Measurements from ENCODE around the gene PTGS1. TPM values are rescaled to one million over a fixed set of nuclear protein-coding genes. Genes with fewer than 3 reads are reported as not detected.

Gene PTGS1
- total RNA-seq, 1 experiment from 2014 or later, result 61.2 TPM

DNA sequence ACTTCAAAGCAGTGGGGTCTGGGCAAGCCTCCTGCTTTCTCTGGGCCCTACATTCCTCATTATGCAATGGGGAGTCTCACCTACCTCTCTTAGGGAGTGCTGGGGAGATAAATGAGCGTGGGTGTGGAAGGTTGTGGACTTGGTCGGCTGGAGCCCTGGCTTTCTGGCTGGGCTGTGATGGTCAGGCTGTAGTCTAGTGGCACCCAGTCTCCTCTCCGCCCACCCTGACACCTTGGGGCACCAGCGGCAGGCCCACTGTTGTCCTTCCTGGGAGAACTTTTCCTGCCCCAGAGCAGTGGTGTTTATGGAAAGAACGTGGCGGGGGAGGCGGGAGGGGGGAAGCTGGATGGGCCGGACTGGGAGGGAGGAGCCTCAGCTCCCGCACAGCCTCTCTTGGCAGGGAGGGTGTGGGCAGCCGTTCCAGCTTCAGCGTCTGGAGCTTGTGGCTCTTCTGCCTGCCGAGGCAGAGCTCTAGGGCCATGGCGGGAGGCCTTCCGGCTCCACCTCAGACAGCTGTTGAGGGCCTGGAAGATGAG, 4.1 kb downstream of the PTGS1 start:
- no TSS peak for BruUV-seq (replicated peaks)
- ChIA-PET POLR2A (no interaction called here), CTCF (no interaction called here)
- peaks cover 6% of the 10 kb centered on the region; the same call in 1 of the 2 replicates for H3K4me1 ChIP-seq (ENCODE audit: control insufficient read depth, insufficient read depth, low read length)
- no peaks in the 10 kb centered on the region for H3K36me3 ChIP-seq (ENCODE audit: control insufficient read depth, insufficient read depth, low read length)
- peak overlapping the region; percentile 48; the same call in 1 of the 2 replicates for H3K27ac ChIP-seq (ENCODE audit: low read length)
- TF ChIP-seq, protein P1, sequence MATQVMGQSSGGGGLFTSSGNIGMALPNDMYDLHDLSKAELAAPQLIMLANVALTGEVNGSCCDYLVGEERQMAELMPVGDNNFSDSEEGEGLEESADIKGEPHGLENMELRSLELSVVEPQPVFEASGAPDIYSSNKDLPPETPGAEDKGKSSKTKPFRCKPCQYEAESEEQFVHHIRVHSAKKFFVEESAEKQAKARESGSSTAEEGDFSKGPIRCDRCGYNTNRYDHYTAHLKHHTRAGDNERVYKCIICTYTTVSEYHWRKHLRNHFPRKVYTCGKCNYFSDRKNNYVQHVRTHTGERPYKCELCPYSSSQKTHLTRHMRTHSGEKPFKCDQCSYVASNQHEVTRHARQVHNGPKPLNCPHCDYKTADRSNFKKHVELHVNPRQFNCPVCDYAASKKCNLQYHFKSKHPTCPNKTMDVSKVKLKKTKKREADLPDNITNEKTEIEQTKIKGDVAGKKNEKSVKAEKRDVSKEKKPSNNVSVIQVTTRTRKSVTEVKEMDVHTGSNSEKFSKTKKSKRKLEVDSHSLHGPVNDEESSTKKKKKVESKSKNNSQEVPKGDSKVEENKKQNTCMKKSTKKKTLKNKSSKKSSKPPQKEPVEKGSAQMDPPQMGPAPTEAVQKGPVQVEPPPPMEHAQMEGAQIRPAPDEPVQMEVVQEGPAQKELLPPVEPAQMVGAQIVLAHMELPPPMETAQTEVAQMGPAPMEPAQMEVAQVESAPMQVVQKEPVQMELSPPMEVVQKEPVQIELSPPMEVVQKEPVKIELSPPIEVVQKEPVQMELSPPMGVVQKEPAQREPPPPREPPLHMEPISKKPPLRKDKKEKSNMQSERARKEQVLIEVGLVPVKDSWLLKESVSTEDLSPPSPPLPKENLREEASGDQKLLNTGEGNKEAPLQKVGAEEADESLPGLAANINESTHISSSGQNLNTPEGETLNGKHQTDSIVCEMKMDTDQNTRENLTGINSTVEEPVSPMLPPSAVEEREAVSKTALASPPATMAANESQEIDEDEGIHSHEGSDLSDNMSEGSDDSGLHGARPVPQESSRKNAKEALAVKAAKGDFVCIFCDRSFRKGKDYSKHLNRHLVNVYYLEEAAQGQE (IDR thresholded peaks at IDR 0.05; ENCODE audit: insufficient read depth in 1 of 2, low read depth in 2 of 2, low read length in 1 of 2), result no peak
- TF ChIP-seq SIN3A (IDR thresholded peaks at IDR 0.05; ENCODE audit: borderline replicate concordance, insufficient read depth, low read depth, low read length) (no peak), TCF7L2 (IDR thresholded peaks at IDR 0.05; ENCODE audit: low read depth, low read length) (no peak), POLR2AphosphoS5 (IDR thresholded peaks at IDR 0.05; ENCODE audit: low read depth, low read length) (no peak)
- TF ChIP-seq, protein P2, sequence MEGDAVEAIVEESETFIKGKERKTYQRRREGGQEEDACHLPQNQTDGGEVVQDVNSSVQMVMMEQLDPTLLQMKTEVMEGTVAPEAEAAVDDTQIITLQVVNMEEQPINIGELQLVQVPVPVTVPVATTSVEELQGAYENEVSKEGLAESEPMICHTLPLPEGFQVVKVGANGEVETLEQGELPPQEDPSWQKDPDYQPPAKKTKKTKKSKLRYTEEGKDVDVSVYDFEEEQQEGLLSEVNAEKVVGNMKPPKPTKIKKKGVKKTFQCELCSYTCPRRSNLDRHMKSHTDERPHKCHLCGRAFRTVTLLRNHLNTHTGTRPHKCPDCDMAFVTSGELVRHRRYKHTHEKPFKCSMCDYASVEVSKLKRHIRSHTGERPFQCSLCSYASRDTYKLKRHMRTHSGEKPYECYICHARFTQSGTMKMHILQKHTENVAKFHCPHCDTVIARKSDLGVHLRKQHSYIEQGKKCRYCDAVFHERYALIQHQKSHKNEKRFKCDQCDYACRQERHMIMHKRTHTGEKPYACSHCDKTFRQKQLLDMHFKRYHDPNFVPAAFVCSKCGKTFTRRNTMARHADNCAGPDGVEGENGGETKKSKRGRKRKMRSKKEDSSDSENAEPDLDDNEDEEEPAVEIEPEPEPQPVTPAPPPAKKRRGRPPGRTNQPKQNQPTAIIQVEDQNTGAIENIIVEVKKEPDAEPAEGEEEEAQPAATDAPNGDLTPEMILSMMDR (IDR thresholded peaks at IDR 0.05), result no peak
- in situ Hi-C loops (cut with HindIII; ENCODE audit: low pct_unique_long_range_greater_than_20kb, low sequenced_read_pairs) (no loop called here), intact Hi-C loops (cut with micrococcal nuclease; ENCODE audit: unreplicated experiment) (no loop called here)
- ATAC-seq, result no peak
- H3K4me3 ChIP-seq (ENCODE audit: low read depth in 2 of 2, low read length in 2 of 2), result no peak overlapping the region
- no peaks in the 10 kb centered on the region for H3K9me3 ChIP-seq (ENCODE audit: control insufficient read depth, insufficient read depth, low read depth, low read length)
- H3K27me3 ChIP-seq (ENCODE audit: control insufficient read depth, insufficient read depth, low read length), result no peaks in the 10 kb centered on the region
- DNase-seq (ENCODE audit: low read depth, low spot score), result no peak

DNA sequence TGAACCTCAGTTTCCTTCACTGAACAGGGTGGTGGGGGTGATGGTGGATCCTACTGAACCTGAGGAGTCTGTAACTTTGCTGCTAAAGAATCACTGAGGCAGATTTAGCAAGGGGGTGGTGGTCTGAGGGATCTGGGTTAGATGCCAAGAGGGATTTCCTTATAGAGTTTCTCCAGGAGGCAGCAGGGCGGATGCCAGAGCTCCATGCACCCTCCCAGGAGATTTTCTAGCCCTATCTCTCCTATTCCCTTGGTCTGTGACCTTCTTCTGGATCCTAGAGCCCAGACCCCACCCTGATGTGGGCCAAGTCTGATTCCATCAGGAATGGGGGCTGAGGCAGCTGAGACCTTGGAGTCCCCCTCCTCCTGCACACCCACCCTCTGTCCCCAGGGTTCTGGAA, 6.0 kb downstream of the PTGS1 start:
- no peaks in the 10 kb centered on the region for H3K9me3 ChIP-seq (ENCODE audit: control insufficient read depth, insufficient read depth, low read depth, low read length)
- no peaks in the 10 kb centered on the region for H3K27me3 ChIP-seq (ENCODE audit: control insufficient read depth, insufficient read depth, low read length)
- POLR2A ChIA-PET, result no interaction called here
- no peaks in the 10 kb centered on the region for H3K36me3 ChIP-seq (ENCODE audit: control insufficient read depth, insufficient read depth, low read length)
- no peak overlapping the region for H3K4me3 ChIP-seq (ENCODE audit: low read depth in 2 of 2, low read length in 2 of 2)
- no TSS peak for BruUV-seq (replicated peaks)
- H3K4me1 ChIP-seq (ENCODE audit: control insufficient read depth, insufficient read depth, low read length), result peaks cover 6% of the 10 kb centered on the region; the same call in 1 of the 2 replicates
- in situ Hi-C loops (cut with HindIII; ENCODE audit: low pct_unique_long_range_greater_than_20kb, low sequenced_read_pairs), result no loop called here
- no peak for DNase-seq (ENCODE audit: low read depth, low spot score)
- intact Hi-C loops (cut with micrococcal nuclease; ENCODE audit: unreplicated experiment), result no loop called here
- CTCF ChIA-PET, result no interaction called here
- ATAC-seq, result no peak
- H3K27ac ChIP-seq (ENCODE audit: low read length), result peak overlapping the region; percentile 61
- TF ChIP-seq POLR2AphosphoS5 (IDR thresholded peaks at IDR 0.05; ENCODE audit: low read depth, low read length) (no peak), TCF7L2 (IDR thresholded peaks at IDR 0.05; ENCODE audit: low read depth, low read length) (no peak), SIN3A (IDR thresholded peaks at IDR 0.05; ENCODE audit: borderline replicate concordance, insufficient read depth, low read depth, low read length) (no peak)
- TF ChIP-seq, protein P1 (IDR thresholded peaks at IDR 0.05; ENCODE audit: insufficient read depth in 1 of 2, low read depth in 2 of 2, low read length in 1 of 2), result no peak
- TF ChIP-seq, protein P2 (IDR thresholded peaks at IDR 0.05), result no peak
